ENCODE results near the gene CNTROB. TPM values are rescaled to one million over a fixed set of nuclear protein-coding genes. Genes with fewer than 3 reads are reported as not detected.
A peak's percentile ranks its signal among the peaks of the same experiment; 100 is the strongest.

The CNTROB gene
- total and polyA plus RNA-seq, 2 experiments from 2014 or later = 23.1 to 42.6 TPM

DNA sequence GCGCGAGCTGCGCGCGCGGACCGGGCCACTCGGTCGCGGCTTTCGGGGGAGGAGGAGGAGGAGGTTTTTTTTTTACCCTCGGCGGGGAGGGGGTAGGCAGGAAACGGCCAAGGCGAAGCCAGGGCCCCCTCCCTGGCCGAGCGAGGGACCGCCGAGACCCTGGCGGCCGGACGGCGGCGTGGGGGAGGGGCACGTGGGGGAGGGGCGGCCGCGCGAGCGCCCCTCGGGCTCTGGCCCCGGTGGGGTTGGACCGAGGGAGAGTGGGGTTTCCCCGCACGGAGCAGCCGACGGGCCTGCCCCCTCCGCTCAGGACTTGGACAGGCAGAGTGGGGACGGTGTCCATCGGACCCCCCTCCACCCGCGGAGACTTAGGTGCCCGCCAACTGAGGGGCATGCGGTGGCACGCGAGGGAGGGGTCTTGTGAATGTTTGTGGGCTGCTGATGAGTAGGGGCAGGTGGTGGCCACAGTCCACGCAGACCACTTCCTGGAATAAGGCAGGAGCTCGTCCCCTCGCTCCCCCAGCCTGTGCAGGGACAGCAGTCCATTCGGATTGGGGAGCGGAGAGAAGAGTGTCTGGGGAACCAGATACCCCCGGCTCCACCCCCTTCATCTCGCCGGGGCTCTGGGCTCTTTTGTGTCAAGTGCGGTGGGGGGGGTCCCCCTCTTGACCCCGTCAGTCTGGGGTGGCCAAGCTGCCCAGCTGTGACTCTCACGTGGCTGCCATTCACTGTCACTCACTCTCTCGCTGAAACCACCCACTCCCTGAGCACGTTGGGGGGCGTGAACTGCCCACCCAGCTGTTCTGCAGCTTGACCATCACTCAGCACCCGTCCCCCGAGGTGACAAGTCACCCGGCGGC lies 46.4 kb upstream of the CNTROB start:
- Histone ChIP-seq H3K27ac (peak overlapping the region; percentile 89), H3K4me1 (ENCODE audit: low read depth) (peaks cover 46% of the 10 kb centered on the region)

DNA sequence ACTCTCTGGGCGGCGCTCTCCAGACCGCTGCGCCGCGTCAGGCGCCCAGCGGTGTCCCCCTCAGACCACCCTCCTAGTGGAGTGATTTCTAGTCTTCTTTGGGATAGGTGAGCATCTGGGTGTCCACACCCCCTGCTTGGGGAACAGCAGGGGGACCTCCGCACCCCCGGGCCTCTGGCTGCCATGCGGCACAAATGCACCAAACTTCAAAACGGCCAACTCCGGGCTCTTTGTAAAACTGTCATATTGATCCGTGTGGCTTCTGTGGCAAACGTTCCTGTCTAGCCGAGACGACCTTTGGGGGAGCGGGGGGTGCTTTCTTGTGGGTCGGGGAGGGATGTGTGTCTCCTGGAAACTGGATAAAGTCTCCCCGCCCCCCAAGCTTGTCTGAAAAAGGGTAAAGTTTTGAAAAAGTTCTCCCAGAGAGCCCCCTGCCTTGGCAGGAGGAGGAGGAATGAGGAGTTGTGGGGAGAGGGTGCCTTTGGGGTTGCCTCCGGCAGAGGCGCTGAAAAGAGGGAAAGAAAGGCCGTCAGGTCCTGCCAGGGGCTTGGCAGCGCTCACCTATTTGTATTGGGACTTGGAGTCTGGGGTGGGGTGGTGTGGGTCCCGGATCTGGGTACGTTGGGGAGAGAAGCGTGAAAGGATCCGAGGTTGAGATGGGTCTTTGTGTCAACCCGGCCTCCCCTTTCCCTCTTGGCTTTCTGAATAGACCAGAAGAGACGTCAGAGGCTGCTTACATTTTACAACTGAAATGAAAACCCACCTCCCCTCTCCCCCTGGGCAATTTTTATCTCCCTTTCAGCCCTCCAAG lies 45.6 kb upstream of the CNTROB start:
- peaks cover 8% of the 10 kb centered on the region for H3K36me3 ChIP-seq
- H3K27ac ChIP-seq = peak overlapping the region; percentile 89
- TF ChIP-seq, protein P1, sequence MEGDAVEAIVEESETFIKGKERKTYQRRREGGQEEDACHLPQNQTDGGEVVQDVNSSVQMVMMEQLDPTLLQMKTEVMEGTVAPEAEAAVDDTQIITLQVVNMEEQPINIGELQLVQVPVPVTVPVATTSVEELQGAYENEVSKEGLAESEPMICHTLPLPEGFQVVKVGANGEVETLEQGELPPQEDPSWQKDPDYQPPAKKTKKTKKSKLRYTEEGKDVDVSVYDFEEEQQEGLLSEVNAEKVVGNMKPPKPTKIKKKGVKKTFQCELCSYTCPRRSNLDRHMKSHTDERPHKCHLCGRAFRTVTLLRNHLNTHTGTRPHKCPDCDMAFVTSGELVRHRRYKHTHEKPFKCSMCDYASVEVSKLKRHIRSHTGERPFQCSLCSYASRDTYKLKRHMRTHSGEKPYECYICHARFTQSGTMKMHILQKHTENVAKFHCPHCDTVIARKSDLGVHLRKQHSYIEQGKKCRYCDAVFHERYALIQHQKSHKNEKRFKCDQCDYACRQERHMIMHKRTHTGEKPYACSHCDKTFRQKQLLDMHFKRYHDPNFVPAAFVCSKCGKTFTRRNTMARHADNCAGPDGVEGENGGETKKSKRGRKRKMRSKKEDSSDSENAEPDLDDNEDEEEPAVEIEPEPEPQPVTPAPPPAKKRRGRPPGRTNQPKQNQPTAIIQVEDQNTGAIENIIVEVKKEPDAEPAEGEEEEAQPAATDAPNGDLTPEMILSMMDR (IDR thresholded peaks at IDR 0.05; ENCODE audit: low read depth, low read length) = peak; percentile 12
- H3K4me1 ChIP-seq (ENCODE audit: low read depth) = peaks cover 45% of the 10 kb centered on the region
- DNase-seq (ENCODE audit: low read depth in 1 of 2, low spot score in 1 of 2) = peak; percentile 42 to 51
- no peaks in the 10 kb centered on the region for H3K9me3 ChIP-seq (ENCODE audit: low read depth)
- peak overlapping the region; percentile 90 for H3K4me3 ChIP-seq
- H3K27me3 ChIP-seq = no peaks in the 10 kb centered on the region

More for the DNA sequence above, 46.4 kb upstream of the CNTROB start:
- peak; percentile 53 to 92 for DNase-seq (ENCODE audit: low read depth in 1 of 2, low spot score in 1 of 2)
- TF ChIP-seq, protein P1 (IDR thresholded peaks at IDR 0.05; ENCODE audit: low read depth, low read length) = no peak
- Histone ChIP-seq H3K4me3 (peak overlapping the region; percentile 90), H3K9me3 (ENCODE audit: low read depth) (no peaks in the 10 kb centered on the region), H3K36me3 (peaks cover 1% of the 10 kb centered on the region), H3K27me3 (no peaks in the 10 kb centered on the region)

DNA sequence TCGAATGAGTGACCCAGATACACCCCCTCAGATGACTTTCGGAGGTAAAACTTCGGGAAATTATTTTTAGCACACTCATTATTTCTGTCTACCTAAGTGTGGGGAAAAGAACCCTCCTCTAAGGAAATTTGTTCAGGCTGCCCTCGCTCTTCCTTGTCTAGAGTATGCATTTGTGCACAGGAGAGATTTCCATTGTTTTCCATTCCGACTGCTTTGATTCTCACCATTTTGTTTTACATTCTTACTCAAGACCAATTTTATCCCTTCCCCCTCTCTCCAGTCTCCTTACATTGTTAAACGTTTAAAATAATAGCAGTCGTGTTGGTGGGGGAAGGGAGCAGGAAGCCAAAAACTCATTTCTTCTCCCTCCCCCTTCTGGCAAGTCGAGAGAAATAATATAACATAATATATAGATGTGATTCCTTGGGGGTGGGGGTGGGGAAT lies 44.9 kb upstream of the CNTROB start:
- Histone ChIP-seq H3K4me1 (ENCODE audit: low read depth) (peaks cover 43% of the 10 kb centered on the region), H3K27me3 (no peaks in the 10 kb centered on the region), H3K36me3 (peaks cover 11% of the 10 kb centered on the region), H3K9me3 (ENCODE audit: low read depth) (no peaks in the 10 kb centered on the region), H3K27ac (peak overlapping the region; percentile 89), H3K4me3 (peak overlapping the region; percentile 90)
- TF ChIP-seq, protein P1 (IDR thresholded peaks at IDR 0.05; ENCODE audit: low read depth, low read length) = no peak
- peak in 1 of 2 donors; percentile 42 for DNase-seq (ENCODE audit: low read depth in 1 of 2, low spot score in 1 of 2)

- H3K4me3 ChIP-seq = peak overlapping the region; percentile 90
- no peaks in the 10 kb centered on the region for H3K9me3 ChIP-seq (ENCODE audit: low read depth)
- TF ChIP-seq, protein P1 (IDR thresholded peaks at IDR 0.05; ENCODE audit: low read depth, low read length) = no peak
- peak; percentile 93 to 99 for DNase-seq (ENCODE audit: low read depth in 1 of 2, low spot score in 1 of 2)
- H3K27me3 ChIP-seq = no peaks in the 10 kb centered on the region
- H3K27ac ChIP-seq = peak overlapping the region; percentile 90
- H3K4me1 ChIP-seq (ENCODE audit: low read depth) = peaks cover 42% of the 10 kb centered on the region
- H3K36me3 ChIP-seq = peaks cover 11% of the 10 kb centered on the region
Measured at GRCh38 chr17:7887482-7888183, 44.4 kb upstream of the CNTROB start.
